HG03521 (cell line): ENCODE measurements around the gene CAMK2D.
A peak's percentile ranks its signal among the peaks of the same experiment; 100 is the strongest.
"Not testable (repeated sequence)": the region's sequence is repeated elsewhere in the genome, so short reads cannot be mapped to it uniquely, and the experiment has no call there.

Experiments used
- ATAC-seq: cut with Tn5 transposase; IDR thresholded peaks from one replicate; pipeline ENCODE4 v1.9.1; 2021; ENCODE audit warnings: mild to moderate bottlenecking, moderate library complexity; ENCODE audit not compliant: unreplicated experiment

The CAMK2D gene

GRCh38 chr4:113733685-113734084 lies 27.9 kb downstream of the CAMK2D start:
- ATAC-seq = no peak

GRCh38 chr4:113732967-113733527 lies 28.5 kb downstream of the CAMK2D start:
- ATAC-seq = no peak

- no peak for ATAC-seq
Measured at GRCh38 chr4:113730467-113731216, 30.9 kb downstream of the CAMK2D start.

- ATAC-seq = no peak
Measured at GRCh38 chr4:113727802-113728201, 33.7 kb downstream of the CAMK2D start.

- no peak for ATAC-seq
Measured at GRCh38 chr4:113725963-113726362, 35.6 kb downstream of the CAMK2D start.

GRCh38 chr4:113718252-113718651 lies 43.3 kb downstream of the CAMK2D start:
- ATAC-seq = no peak

GRCh38 chr4:113711883-113712662 lies 49.5 kb downstream of the CAMK2D start:
- ATAC-seq = no peak

GRCh38 chr4:113708250-113708649 lies 53.3 kb downstream of the CAMK2D start:
- ATAC-seq = peak; percentile 87

- no peak for ATAC-seq
Measured at GRCh38 chr4:113707048-113707447, 54.5 kb downstream of the CAMK2D start.

- ATAC-seq = not testable (repeated sequence)
Measured at GRCh38 chr4:113705097-113705496, 56.4 kb downstream of the CAMK2D start.

GRCh38 chr4:113702596-113702995 lies 58.9 kb downstream of the CAMK2D start:
- not testable (repeated sequence) for ATAC-seq

- no peak for ATAC-seq
Measured at GRCh38 chr4:113701169-113701568, 60.4 kb downstream of the CAMK2D start.

GRCh38 chr4:113700602-113701150 lies 60.9 kb downstream of the CAMK2D start:
- ATAC-seq = no peak

- ATAC-seq = no peak
Measured at GRCh38 chr4:113699772-113700171, 61.8 kb downstream of the CAMK2D start.

GRCh38 chr4:113697429-113697828 lies 64.1 kb downstream of the CAMK2D start:
- no peak for ATAC-seq

GRCh38 chr4:113695328-113696169 lies 66.0 kb downstream of the CAMK2D start:
- no peak for ATAC-seq

- no peak for ATAC-seq
Measured at GRCh38 chr4:113694008-113694407, 67.5 kb downstream of the CAMK2D start.

GRCh38 chr4:113692809-113693411 lies 68.6 kb downstream of the CAMK2D start:
- ATAC-seq = peak; percentile 66

- ATAC-seq = no peak
Measured at GRCh38 chr4:113691676-113692075, 69.9 kb downstream of the CAMK2D start.

GRCh38 chr4:113689394-113689793 lies 72.1 kb downstream of the CAMK2D start:
- no peak for ATAC-seq
